GM19397 (cell line): ENCODE data around the gene C19orf25.

Experiments used
- ATAC-seq: cut with Tn5 transposase; IDR thresholded peaks from one replicate; pipeline ENCODE4 v1.9.1; 2021; ENCODE audit warnings: mild to moderate bottlenecking, moderate library complexity; ENCODE audit not compliant: unreplicated experiment

Gene C19orf25

GRCh38 chr19:1433119-1434039, 45.6 kb downstream of the C19orf25 start:
- ATAC-seq: no peak

DNA sequence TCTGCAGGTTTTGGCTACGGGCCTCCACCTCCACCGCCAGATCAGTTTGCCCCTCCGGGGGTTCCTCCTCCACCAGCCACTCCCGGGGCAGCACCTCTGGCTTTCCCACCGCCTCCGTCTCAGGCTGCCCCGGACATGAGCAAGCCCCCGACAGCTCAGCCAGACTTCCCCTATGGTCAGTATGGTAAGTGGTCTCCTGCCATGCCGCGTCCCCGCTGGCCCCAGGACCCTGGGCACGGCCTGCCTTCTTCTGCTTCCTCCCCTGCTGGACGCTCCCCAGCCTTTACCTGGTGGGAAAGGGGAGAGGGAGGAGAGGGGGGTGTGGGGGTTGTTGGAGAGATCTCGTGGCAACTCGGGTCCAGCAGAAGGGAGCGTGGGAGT, 46.5 kb downstream of the C19orf25 start:
- no peak for ATAC-seq

- ATAC-seq: no peak
Observed at GRCh38 chr19:1431759-1432506, 47.1 kb downstream of the C19orf25 start.

DNA sequence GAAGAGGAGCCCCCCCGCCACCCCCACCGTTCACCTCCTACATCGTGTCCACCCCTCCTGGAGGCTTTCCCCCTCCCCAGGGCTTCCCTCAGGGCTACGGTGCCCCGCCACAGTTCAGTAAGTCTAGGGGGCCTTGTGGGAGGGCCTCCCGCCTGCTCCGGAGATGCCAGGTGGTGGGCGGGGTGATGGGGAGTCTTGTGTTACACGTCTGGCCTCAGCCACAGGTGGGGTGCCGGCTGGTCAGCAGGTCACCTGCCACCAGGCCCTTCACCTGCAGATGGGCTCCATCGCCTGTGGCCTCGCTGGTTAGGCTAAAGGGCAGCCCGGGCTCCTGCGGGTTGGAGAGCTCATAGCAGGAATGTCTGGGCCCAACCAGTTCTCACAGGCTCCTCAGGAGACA, 48.8 kb downstream of the C19orf25 start:
- no peak for ATAC-seq

DNA sequence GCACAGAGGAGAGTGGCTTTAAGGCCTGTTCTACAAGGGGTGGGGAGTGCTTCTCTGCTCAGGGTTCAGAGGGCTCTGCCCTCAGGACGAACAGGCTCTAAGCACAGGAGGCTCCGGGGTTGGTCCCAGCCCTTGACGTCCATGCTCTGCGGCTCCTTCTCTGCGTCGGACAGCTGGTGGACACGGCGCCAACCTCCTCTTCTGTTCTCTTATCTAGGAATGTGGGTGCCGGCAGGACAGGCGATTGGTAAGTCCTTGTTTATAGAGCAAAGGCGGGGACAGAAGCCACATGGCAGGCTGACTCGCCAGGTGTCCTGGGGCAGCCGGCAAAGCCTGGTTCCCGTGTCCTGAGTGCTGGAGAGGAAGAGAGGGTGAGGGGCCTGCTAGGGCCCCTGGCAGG, 49.3 kb downstream of the C19orf25 start:
- ATAC-seq: no peak

- ATAC-seq: no peak
Observed at GRCh38 chr19:1428738-1429391, 50.1 kb downstream of the C19orf25 start.

DNA sequence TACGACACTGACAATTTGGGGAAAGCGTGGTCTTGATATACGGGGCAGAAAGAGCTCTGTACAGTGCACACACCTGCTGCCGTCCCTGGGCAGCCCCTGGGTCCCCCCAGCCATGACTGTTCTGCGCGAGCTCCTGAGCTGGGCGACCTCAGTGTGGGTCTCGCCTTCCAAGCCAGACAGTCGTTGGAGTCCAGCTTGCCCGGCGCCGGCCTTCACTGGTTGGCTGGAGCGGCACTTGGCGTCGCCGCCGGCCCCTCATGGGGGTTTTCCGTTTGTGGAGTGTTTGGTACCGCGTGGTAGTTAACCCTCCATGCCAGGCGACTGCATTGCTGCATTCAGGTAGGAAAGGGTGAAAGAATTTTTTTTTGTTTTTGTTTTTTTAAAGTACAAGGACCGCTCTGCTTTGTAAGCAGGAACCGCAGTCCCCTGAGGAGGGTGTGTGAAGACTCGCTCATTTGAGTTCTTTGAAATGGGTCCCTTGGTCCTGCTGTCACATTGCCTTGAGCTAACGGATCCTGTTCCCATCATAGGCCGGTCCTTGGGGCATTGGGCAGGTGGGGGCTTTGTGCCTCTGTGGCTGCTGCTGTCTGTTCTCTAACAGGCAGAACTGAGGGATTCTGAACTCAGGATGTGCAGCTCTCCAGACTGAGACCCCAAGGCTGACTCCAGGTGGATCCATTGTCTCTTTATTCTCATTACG, 51.6 kb downstream of the C19orf25 start:
- no peak for ATAC-seq

GRCh38 chr19:1426736-1427135, 52.3 kb downstream of the C19orf25 start:
- ATAC-seq: no peak

- ATAC-seq: no peak
Observed at GRCh38 chr19:1425902-1426301, 53.1 kb downstream of the C19orf25 start.

DNA sequence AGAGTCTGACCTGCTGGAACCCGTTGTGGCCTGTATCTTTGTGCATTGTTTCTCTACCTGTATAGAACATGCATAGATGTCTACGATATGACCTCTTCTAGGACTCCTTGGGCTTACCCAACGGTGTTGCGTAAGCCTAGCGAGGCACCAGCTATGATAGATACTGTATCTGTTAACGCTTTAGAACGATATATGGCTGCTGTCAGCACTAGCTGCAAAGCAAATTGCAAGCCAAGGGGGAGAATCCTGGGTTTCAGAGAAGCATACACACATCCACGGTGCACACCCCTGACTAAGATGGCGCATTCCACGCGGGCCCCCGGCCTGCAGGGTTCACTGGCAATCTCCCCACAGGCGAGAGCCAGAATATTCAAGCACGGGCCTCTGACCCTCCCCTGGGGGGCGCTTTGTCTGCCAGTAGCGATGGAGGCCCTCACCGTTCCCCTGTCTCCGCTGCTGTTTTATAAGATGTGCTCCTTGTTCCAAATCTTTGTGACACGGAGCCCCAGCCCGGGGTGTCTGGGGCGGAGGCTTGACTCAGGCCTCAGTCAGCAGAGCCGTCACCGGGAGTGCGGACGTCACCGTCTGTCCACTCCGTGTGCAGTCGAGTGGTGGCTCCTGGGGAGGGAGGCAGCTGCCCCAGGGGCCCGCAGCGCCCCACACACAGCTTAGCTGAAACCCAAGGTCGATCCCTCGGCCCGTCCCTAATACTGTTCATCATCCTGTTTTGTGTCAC, 53.7 kb downstream of the C19orf25 start:
- ATAC-seq: no peak

GRCh38 chr19:1424192-1424955, 54.6 kb downstream of the C19orf25 start:
- no peak for ATAC-seq

- ATAC-seq: no peak
Observed at GRCh38 chr19:1423436-1424191, 55.4 kb downstream of the C19orf25 start.
